ENCODE data around the gene TP53BP2. TPM values are rescaled to one million over a fixed set of nuclear protein-coding genes. Genes with fewer than 3 reads are reported as not detected.

The TP53BP2 gene
- total and polyA plus RNA-seq, 8 donors: 51.8 to 58.6 (median 55.9) TPM

GRCh38 chr1:223840254-223840653, 5.5 kb downstream of the TP53BP2 start:
- TF ChIP-seq, protein P1, sequence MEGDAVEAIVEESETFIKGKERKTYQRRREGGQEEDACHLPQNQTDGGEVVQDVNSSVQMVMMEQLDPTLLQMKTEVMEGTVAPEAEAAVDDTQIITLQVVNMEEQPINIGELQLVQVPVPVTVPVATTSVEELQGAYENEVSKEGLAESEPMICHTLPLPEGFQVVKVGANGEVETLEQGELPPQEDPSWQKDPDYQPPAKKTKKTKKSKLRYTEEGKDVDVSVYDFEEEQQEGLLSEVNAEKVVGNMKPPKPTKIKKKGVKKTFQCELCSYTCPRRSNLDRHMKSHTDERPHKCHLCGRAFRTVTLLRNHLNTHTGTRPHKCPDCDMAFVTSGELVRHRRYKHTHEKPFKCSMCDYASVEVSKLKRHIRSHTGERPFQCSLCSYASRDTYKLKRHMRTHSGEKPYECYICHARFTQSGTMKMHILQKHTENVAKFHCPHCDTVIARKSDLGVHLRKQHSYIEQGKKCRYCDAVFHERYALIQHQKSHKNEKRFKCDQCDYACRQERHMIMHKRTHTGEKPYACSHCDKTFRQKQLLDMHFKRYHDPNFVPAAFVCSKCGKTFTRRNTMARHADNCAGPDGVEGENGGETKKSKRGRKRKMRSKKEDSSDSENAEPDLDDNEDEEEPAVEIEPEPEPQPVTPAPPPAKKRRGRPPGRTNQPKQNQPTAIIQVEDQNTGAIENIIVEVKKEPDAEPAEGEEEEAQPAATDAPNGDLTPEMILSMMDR (IDR thresholded peaks at IDR 0.05): no peak
- intact Hi-C loops (cut with DNase I): no loop called here
- Histone ChIP-seq H3K4me1 (peaks cover 34 to 88% of the 10 kb centered on the region in 2 donors), H3K27ac (peak overlapping the region; percentile 7 to 14), H3K36me3 (no peaks in the 10 kb centered on the region), H3K9me3 (no peaks in the 10 kb centered on the region), H3K4me3 (no peak overlapping the region), H3K27me3 (no peaks in the 10 kb centered on the region)
- ATAC-seq (peak; percentile 10), DNase-seq (no peak)

DNA sequence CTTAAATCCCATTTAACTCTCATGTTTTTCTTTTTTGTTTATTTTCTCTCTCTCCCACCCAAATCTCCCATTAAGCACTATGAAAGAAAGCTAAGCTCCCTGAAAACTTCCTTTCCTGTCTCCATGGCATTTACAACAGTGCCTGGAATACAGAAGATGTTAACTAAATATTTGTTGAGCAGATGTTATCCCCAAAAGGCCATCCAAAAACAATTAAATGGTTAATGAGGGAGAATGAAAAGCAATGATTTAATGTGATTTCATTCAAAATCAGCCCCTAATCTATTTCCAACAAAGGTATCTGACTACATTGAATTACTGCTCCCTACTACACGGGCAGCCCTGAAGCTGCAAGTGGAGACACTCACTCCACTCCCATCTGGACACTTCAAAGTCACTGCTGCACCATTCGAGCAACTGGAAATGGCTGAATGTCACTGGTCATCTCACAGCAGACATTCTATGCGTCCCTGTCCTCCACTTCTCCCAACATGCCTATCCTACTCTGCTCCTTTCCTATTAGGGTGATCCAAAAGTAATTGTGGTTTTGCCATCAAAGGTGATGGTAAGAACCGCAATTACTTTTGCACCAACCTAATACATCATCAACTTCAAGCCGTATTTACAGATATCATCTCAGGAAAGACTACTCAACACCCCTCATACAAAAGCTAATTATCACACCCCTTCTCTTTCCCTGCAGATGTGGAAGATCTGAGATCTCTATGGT, 7.5 kb downstream of the TP53BP2 start:
- DNase-seq (no peak), ATAC-seq (no peak)
- Histone ChIP-seq H3K27me3 (no peaks in the 10 kb centered on the region), H3K9me3 (no peaks in the 10 kb centered on the region), H3K36me3 (no peaks in the 10 kb centered on the region), H3K27ac (no peak overlapping the region), H3K4me1 (peaks cover 31 to 93% of the 10 kb centered on the region in 2 donors), H3K4me3 (no peak overlapping the region)
- TF ChIP-seq, protein P1 (IDR thresholded peaks at IDR 0.05): no peak
- intact Hi-C loops (cut with DNase I): no loop called here

DNA sequence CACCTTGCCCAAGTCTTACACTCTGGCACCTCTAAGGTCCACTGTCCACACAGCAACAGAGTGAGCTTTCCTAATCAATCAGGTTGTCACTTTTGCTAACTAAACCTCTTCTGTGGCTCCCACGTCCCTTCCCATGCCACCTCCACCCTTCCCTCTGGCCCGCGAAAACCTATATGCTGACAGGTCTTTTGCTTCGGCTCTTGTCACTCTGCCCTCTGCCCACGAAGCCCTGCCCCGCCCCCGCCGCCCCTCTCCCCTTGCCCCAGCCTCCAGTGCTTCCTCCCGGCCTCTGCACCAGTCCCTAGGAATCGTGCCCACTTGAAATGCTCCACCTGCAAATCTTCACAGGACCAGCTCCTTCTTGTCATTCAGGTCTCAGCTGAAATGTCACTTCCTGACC, 8.1 kb downstream of the TP53BP2 start:
- no peaks in the 10 kb centered on the region for H3K36me3 ChIP-seq
- H3K27me3 ChIP-seq: no peaks in the 10 kb centered on the region
- no peak overlapping the region for H3K27ac ChIP-seq
- no peak for ATAC-seq
- no peak overlapping the region for H3K4me3 ChIP-seq
- TF ChIP-seq, protein P1 (IDR thresholded peaks at IDR 0.05): no peak
- intact Hi-C loops (cut with DNase I): no loop called here
- DNase-seq: no peak
- peaks cover 27 to 93% of the 10 kb centered on the region in 2 donors for H3K4me1 ChIP-seq
- H3K9me3 ChIP-seq: no peaks in the 10 kb centered on the region

DNA sequence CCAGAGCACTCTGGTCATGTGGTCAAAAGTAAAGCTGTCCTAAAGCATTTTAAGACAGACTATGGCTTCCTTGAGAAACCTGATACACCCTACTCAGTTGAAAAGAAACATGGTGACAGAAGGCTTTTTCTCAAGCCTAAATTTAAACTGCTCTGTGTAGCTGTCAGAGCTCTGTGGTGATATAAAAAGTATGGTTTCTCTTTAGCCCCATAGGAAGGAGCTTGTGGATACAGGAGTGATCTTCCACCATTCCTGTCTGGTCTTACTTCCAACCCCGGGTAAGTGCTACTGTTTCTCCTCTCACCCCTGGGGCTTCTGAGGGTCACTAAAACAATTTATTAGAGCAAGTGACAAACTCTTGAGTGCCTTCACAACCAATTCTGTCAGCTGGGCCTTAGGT, 8.5 kb downstream of the TP53BP2 start:
- TF ChIP-seq, protein P1 (IDR thresholded peaks at IDR 0.05): no peak
- DNase-seq (no peak), ATAC-seq (no peak)
- intact Hi-C loops (cut with DNase I): no loop called here
- Histone ChIP-seq H3K27me3 (no peaks in the 10 kb centered on the region), H3K4me3 (no peak overlapping the region), H3K4me1 (peaks cover 28 to 94% of the 10 kb centered on the region in 2 donors), H3K27ac (no peak overlapping the region), H3K36me3 (no peaks in the 10 kb centered on the region), H3K9me3 (no peaks in the 10 kb centered on the region)

GRCh38 chr1:223836586-223836985, 9.2 kb downstream of the TP53BP2 start:
- ATAC-seq (peak; percentile 29), DNase-seq (no peak)
- Histone ChIP-seq H3K27ac (peak overlapping the region in 1 of 2 donors; percentile 59), H3K36me3 (no peaks in the 10 kb centered on the region), H3K9me3 (no peaks in the 10 kb centered on the region), H3K4me3 (no peak overlapping the region), H3K4me1 (peaks cover 32 to 94% of the 10 kb centered on the region in 2 donors), H3K27me3 (no peaks in the 10 kb centered on the region)
- intact Hi-C loops (cut with DNase I): no loop called here
- TF ChIP-seq, protein P1 (IDR thresholded peaks at IDR 0.05): no peak
